Sciatic nerve (tissue), 2 donors: ENCODE data around the gene MMP13. TPM values are rescaled to one million over a fixed set of nuclear protein-coding genes. Genes with fewer than 3 reads are reported as not detected.
"Not testable (repeated sequence)": the region's sequence is repeated elsewhere in the genome, so short reads cannot be mapped to it uniquely, and the experiment has no call there.

ENCODE experiments used
- ATAC-seq: fragments of 200-7000 bp; cut with Tn5 transposase; one replicate; pipeline ENCODE4 v1.9.1; 2020; ENCODE audit warnings: mild to moderate bottlenecking, moderate library complexity
- DNase-seq: peaks from one replicate; pipeline ENCODE4 v3.0.0-alpha.2; 2020; ENCODE audit warnings: low spot score
- intact Hi-C: fragments of 100-400 bp; cut with DNase I; formaldehyde crosslinking; loops from one replicate; pipeline ENCODE4 v1.14.2; 2022
- total RNA-seq: library from RNA; stranded (reverse); fragmentation: NEBNext Ultra II Directional; extraction: Animal tissue kit (Norgen Biotek cat#: 25700); gene quantifications from one replicate; pipeline ENCODE4 v1.2.1, GENCODE V29; 2021
- donor health status: DM: no; HTN: no; CAD: no.
- donor health status: DM: no; HTN: no; CAD: no.

Gene MMP13
- not detected for total RNA-seq

- ATAC-seq = no peak
- DNase-seq = no peak
- intact Hi-C loops = no loop called here
These were observed at the start of gene MMP13 for GRCh38 chr11:102955624-102956023. MMP13 (minus strand) TSS chr11:102955732; CDS start chr11:102955705, 27 bp downstream.

- DNase-seq, intact Hi-C loops, ATAC-seq: not testable (repeated sequence)
These were observed 48.7 kb upstream of the MMP13 start for GRCh38 chr11:103004234-103004633.

GRCh38 chr11:102994105-102994504 lies 38.6 kb upstream of the MMP13 start:
- intact Hi-C loops = no loop called here
- ATAC-seq (no peak), DNase-seq (no peak)

- intact Hi-C loops = no loop called here
- no peak for ATAC-seq
- DNase-seq = no peak
These were observed 36.2 kb upstream of the MMP13 start for GRCh38 chr11:102991776-102992175.

- intact Hi-C loops = no loop called here
- ATAC-seq = no peak
- no peak for DNase-seq
These were observed 34.6 kb upstream of the MMP13 start for GRCh38 chr11:102990145-102990544.

- no peak for DNase-seq
- no peak for ATAC-seq
- intact Hi-C loops = no loop called here
These were observed 34.0 kb upstream of the MMP13 start for GRCh38 chr11:102989379-102990047.

- no peak for ATAC-seq
- intact Hi-C loops = no loop called here
- no peak for DNase-seq
These were observed 31.3 kb upstream of the MMP13 start for GRCh38 chr11:102986815-102987214.

- intact Hi-C loops = no loop called here
- no peak for DNase-seq
These were observed 30.3 kb upstream of the MMP13 start for GRCh38 chr11:102985850-102986249.

GRCh38 chr11:102983486-102983885 lies 28.0 kb upstream of the MMP13 start:
- ATAC-seq (no peak), DNase-seq (no peak)
- intact Hi-C loops = no loop called here

More at GRCh38 chr11:102985850-102986249, 30.3 kb upstream of the MMP13 start:
- no peak for ATAC-seq

- no peak for ATAC-seq
- intact Hi-C loops = no loop called here
- no peak for DNase-seq
These were observed 25.9 kb upstream of the MMP13 start for GRCh38 chr11:102981324-102981910.

GRCh38 chr11:102974552-102975280 lies 19.2 kb upstream of the MMP13 start:
- intact Hi-C loops = no loop called here
- ATAC-seq (no peak), DNase-seq (no peak)

GRCh38 chr11:102973698-102974097 lies 18.2 kb upstream of the MMP13 start:
- intact Hi-C loops, ATAC-seq: not testable (repeated sequence)

GRCh38 chr11:102972853-102973252 lies 17.3 kb upstream of the MMP13 start:
- intact Hi-C loops = no loop called here
- no peak for DNase-seq
- no peak for ATAC-seq

More at GRCh38 chr11:102973698-102974097, 18.2 kb upstream of the MMP13 start:
- DNase-seq = not testable (repeated sequence)

GRCh38 chr11:102971766-102972165 lies 16.2 kb upstream of the MMP13 start:
- DNase-seq (no peak), ATAC-seq (no peak)
- intact Hi-C loops = no loop called here

GRCh38 chr11:102967497-102967896 lies 12.0 kb upstream of the MMP13 start:
- intact Hi-C loops = no loop called here
- no peak for DNase-seq
- no peak for ATAC-seq

- ATAC-seq = no peak
- DNase-seq = no peak
- intact Hi-C loops = no loop called here
These were observed 10.5 kb upstream of the MMP13 start for GRCh38 chr11:102966011-102966410.

- intact Hi-C loops = no loop called here
- DNase-seq = no peak
- ATAC-seq = no peak
These were observed 9.3 kb upstream of the MMP13 start for GRCh38 chr11:102964867-102965266.

- DNase-seq (no peak), ATAC-seq (no peak)
- intact Hi-C loops = no loop called here
These were observed 2.4 kb upstream of the MMP13 start for GRCh38 chr11:102957953-102958352.

- ATAC-seq = no peak
- no peak for DNase-seq
- intact Hi-C loops = no loop called here
These were observed 4.9 kb downstream of the MMP13 start for GRCh38 chr11:102950622-102951081.

GRCh38 chr11:102946237-102946636 lies 9.3 kb downstream of the MMP13 start:
- DNase-seq = no peak
- intact Hi-C loops = no loop called here
- no peak for ATAC-seq
